Fibroblast of lung (primary cell): Measurements from ENCODE around the gene GLG1.

Experiments
- CTCF ChIP-seq, 2 donors: IDR thresholded peaks in 1 of 2; conservative IDR thresholded peaks in 1 of 2; 1 replicate in 1 of 2; 2 replicates in 1 of 2; pipeline ENCODE4 v1.5.1; 2011 to 2012; ENCODE audit warnings: low read length in 2 of 2, control low read depth in 1 of 2, inconsistent platforms in 1 of 2, low read depth in 1 of 2, mild to moderate bottlenecking in 1 of 2
- EZH2 ChIP-seq: IDR thresholded peaks from 2 replicates; pipeline ENCODE4 v1.5.1; 2012; ENCODE audit warnings: low read length, control low read depth, mild to moderate bottlenecking; ENCODE audit errors: missing control alignments

- TF ChIP-seq CTCF (conservative IDR thresholded peaks at IDR 0.05 in 1 of 2, IDR thresholded peaks at IDR 0.05 in 1 of 2; ENCODE audit: low read depth in 1 of 2, low read length in 2 of 2) (no peak), EZH2 (no peak)
Measured at GRCh38 chr16:74635303-74635702, 28.4 kb upstream of the GLG1 start.
